GM21381 (cell line): ENCODE data around the gene FBXL20.
A peak's percentile ranks its signal among the peaks of the same experiment; 100 is the strongest.
"Not testable (repeated sequence)": the region's sequence is repeated elsewhere in the genome, so short reads cannot be mapped to it uniquely, and the experiment has no call there.

Experiments used
- ATAC-seq: cut with Tn5 transposase; IDR thresholded peaks from one replicate; pipeline ENCODE4 v1.9.1; 2021; ENCODE audit warnings: mild to moderate bottlenecking, moderate library complexity; ENCODE audit not compliant: unreplicated experiment

FBXL20 gene

GRCh38 chr17:39401412-39402243 lies at the start of gene FBXL20:
Gene FBXL20 (minus strand): TSS chr17:39401626. CDS start chr17:39401402, 224 bp downstream.
- peak; percentile 76 for ATAC-seq

- ATAC-seq: peak; percentile 83
These were observed 49.6 kb upstream of the FBXL20 start, which contains the start of gene MED1 for GRCh38 chr17:39450847-39451581. Gene MED1 (minus strand): TSS chr17:39451263. CDS start chr17:39451062, 201 bp downstream.

- ATAC-seq: no peak
These were observed 48.6 kb upstream of the FBXL20 start for GRCh38 chr17:39450051-39450450.

GRCh38 chr17:39447561-39447960 lies 46.1 kb upstream of the FBXL20 start:
- ATAC-seq: no peak

GRCh38 chr17:39443326-39443725 lies 41.9 kb upstream of the FBXL20 start:
- no peak for ATAC-seq

GRCh38 chr17:39439868-39440267 lies 38.4 kb upstream of the FBXL20 start:
- ATAC-seq: not testable (repeated sequence)

- no peak for ATAC-seq
These were observed 28.2 kb upstream of the FBXL20 start for GRCh38 chr17:39429600-39429999.

GRCh38 chr17:39416141-39416540 lies 14.7 kb upstream of the FBXL20 start:
- ATAC-seq: no peak

- no peak for ATAC-seq
These were observed 8.9 kb upstream of the FBXL20 start for GRCh38 chr17:39410279-39410678.

- no peak for ATAC-seq
These were observed 6.9 kb upstream of the FBXL20 start for GRCh38 chr17:39408360-39408759.

GRCh38 chr17:39406951-39407350 lies 5.5 kb upstream of the FBXL20 start:
- no peak for ATAC-seq

GRCh38 chr17:39405436-39405835 lies 4.0 kb upstream of the FBXL20 start:
- no peak for ATAC-seq

GRCh38 chr17:39404542-39405378 lies 3.3 kb upstream of the FBXL20 start:
- ATAC-seq: no peak

GRCh38 chr17:39402890-39403605 lies 1.6 kb upstream of the FBXL20 start:
- no peak for ATAC-seq

- peak; percentile 60 for ATAC-seq
These were observed 941 bp upstream of the FBXL20 start for GRCh38 chr17:39402244-39402889.

GRCh38 chr17:39400547-39401411 lies 647 bp downstream of the FBXL20 start:
- peak; percentile 11 for ATAC-seq

- ATAC-seq: no peak
These were observed 1.6 kb downstream of the FBXL20 start for GRCh38 chr17:39399791-39400190.

- ATAC-seq: no peak
These were observed 7.7 kb downstream of the FBXL20 start for GRCh38 chr17:39393736-39394135.

GRCh38 chr17:39391448-39391847 lies 10.0 kb downstream of the FBXL20 start:
- no peak for ATAC-seq
